Liver (tissue), 9 donors: ENCODE data around the gene BICRA. TPM values are rescaled to one million over a fixed set of nuclear protein-coding genes. Genes with fewer than 3 reads are reported as not detected.
"Not testable (repeated sequence)": the region's sequence is repeated elsewhere in the genome, so short reads cannot be mapped to it uniquely, and the experiment has no call there.

Experiments
- DNase-seq: peaks from one replicate; pipeline ENCODE4 v3.0.0-alpha.2; 2017; ENCODE audit warnings: low spot score
- H3K27ac ChIP-seq, 2 donors: one replicate each; pipeline ENCODE4 v1.7.0; 2013; ENCODE audit warnings: inconsistent platforms in 2 of 2, low read length in 2 of 2, control low read depth in 1 of 2, low read depth in 1 of 2, mild to moderate bottlenecking in 1 of 2
- H3K27me3 ChIP-seq, 4 donors: one replicate each; pipeline versions ENCODE4 v1.6.1 to v1.7.0; 2013; ENCODE audit warnings: low read length in 3 of 4, inconsistent platforms in 1 of 4, mild to moderate bottlenecking in 1 of 4, moderate library complexity in 1 of 4; ENCODE audit not compliant: control insufficient read depth in 4 of 4, insufficient read depth in 4 of 4
- H3K36me3 ChIP-seq, 4 donors: one replicate each; pipeline versions ENCODE4 v1.6.1 to v1.7.0; 2013; ENCODE audit warnings: low read length in 3 of 4, mild to moderate bottlenecking in 3 of 4, low read depth in 1 of 4, moderate library complexity in 1 of 4; ENCODE audit not compliant: control insufficient read depth in 4 of 4, insufficient read depth in 3 of 4
- H3K4me1 ChIP-seq, 4 donors: one replicate each; pipeline versions ENCODE4 v1.6.1 to v1.7.0; 2013; ENCODE audit warnings: low read length in 3 of 4, mild to moderate bottlenecking in 3 of 4, moderate library complexity in 1 of 4; ENCODE audit not compliant: control insufficient read depth in 4 of 4, insufficient read depth in 4 of 4
- H3K4me3 ChIP-seq, 3 donors: one replicate each; pipeline versions ENCODE4 v1.6.1 to v1.7.0; 2013; ENCODE audit warnings: low read length in 3 of 3, control low read depth in 1 of 3, low read depth in 1 of 3, mild to moderate bottlenecking in 1 of 3
- H3K9ac ChIP-seq, 2 donors: one replicate each; pipeline ENCODE4 v1.7.0; 2013; ENCODE audit warnings: low read length in 2 of 2, mild to moderate bottlenecking in 2 of 2, moderate library complexity in 2 of 2, control low read depth in 1 of 2, low read depth in 1 of 2
- H3K9me3 ChIP-seq, 4 donors: one replicate each; pipeline versions ENCODE4 v1.6.1 to v1.7.0; 2013; ENCODE audit warnings: low read length in 3 of 4; ENCODE audit not compliant: control insufficient read depth in 4 of 4
- FOXA1 ChIP-seq: IDR thresholded peaks from 2 replicates; pipeline ENCODE4 v1.6.1; 2016; ENCODE audit warnings: antibody characterized with exemption
- FOXA2 ChIP-seq: IDR thresholded peaks from 2 replicates; pipeline ENCODE4 v1.6.1; 2016; ENCODE audit warnings: antibody characterized with exemption
- GABPA ChIP-seq, 2 donors: IDR thresholded peaks in 1 of 2; conservative IDR thresholded peaks in 1 of 2; 2 replicates each; pipeline ENCODE4 v1.6.1; 2016; ENCODE audit warnings: antibody characterized with exemption in 2 of 2, mild to moderate bottlenecking in 1 of 2, moderate library complexity in 1 of 2
- HNF4A ChIP-seq, 2 donors: conservative IDR thresholded peaks; 2 replicates each; pipeline ENCODE4 v1.6.1; 2016; ENCODE audit warnings: antibody characterized with exemption in 2 of 2, mild to moderate bottlenecking in 2 of 2
- NR2F2 ChIP-seq: IDR thresholded peaks from 2 replicates; pipeline ENCODE4 v1.6.1; 2016; ENCODE audit warnings: antibody characterized with exemption
- RAD21 ChIP-seq, 2 donors: IDR thresholded peaks; 2 replicates each; pipeline ENCODE4 v1.6.1; 2016; ENCODE audit warnings: antibody characterized with exemption in 2 of 2, mild to moderate bottlenecking in 2 of 2
- RXRA ChIP-seq, 2 donors: IDR thresholded peaks; 2 replicates each; pipeline ENCODE4 v1.6.1; 2017 to 2018; ENCODE audit warnings: antibody characterized with exemption in 2 of 2, mild to moderate bottlenecking in 1 of 2
- TAF1 ChIP-seq: conservative IDR thresholded peaks from 2 replicates; pipeline ENCODE4 v1.6.1; 2016; ENCODE audit warnings: antibody characterized with exemption, mild to moderate bottlenecking
- ZBTB33 ChIP-seq: IDR thresholded peaks from 2 replicates; pipeline ENCODE4 v1.6.1; 2016; ENCODE audit warnings: antibody characterized with exemption
- WGBS: extraction: QIAGEN DNeasy Blood & Tissue Kit; methylation state at CpG from one replicate; pipeline ENCODE4 v1.1.7; 2013; 5-methylcytosine and 5-hydroxymethylcytosine counted together
- polyA plus RNA-seq, 2 donors: library from polyadenylated mRNA; stranded (reverse) in 1 of 2; unstranded in 1 of 2; fragments of 200-250 nt in 1 of 2; fragments of >200 nt in 1 of 2; fragmentation: Nextera tagmentation in 1 of 2; extraction: Ambion mirVana in 1 of 2; gene quantifications; one replicate each; pipeline versions ENCODE4 v1.2.1 to v1.2.3, GENCODE V29; 2013 to 2015
- total RNA-seq, 2 donors: library from RNA; depleted of rRNA; stranded (reverse); fragments of >200 nt; gene quantifications; one replicate each; pipeline ENCODE4 v1.2.3, GENCODE V29; 2014
- TF ChIP-seq, protein P1 (sequence below): IDR thresholded peaks from 2 replicates; pipeline ENCODE4 v1.6.1; 2016; ENCODE audit warnings: antibody characterized with exemption
- TF ChIP-seq, protein P2 (sequence below): fragments of 150-350 bp; IDR thresholded peaks from 2 replicates; pipeline ENCODE4 v1.5.1; 2017; ENCODE audit warnings: improper control_type of control experiment, low read depth, low read length; ENCODE audit not compliant: missing input control
- TF ChIP-seq, protein P3 (sequence below): IDR thresholded peaks from 2 replicates; pipeline ENCODE4 v1.6.1; 2016; ENCODE audit warnings: antibody characterized with exemption, mild to moderate bottlenecking
- TF ChIP-seq, protein P4 (sequence below): IDR thresholded peaks from 2 replicates; pipeline ENCODE4 v1.6.1; 2016; ENCODE audit warnings: antibody characterized with exemption
- donor health status: healthy.
- donor health status: healthy.
- donor health status: healthy.
- donor health status: healthy.
- donor health status: healthy.

BICRA gene
- total and polyA plus RNA-seq, 4 donors, result 0.63 to 8.9 (median 3.0) TPM

GRCh38 chr19:47725759-47726401 lies 116.9 kb downstream of the BICRA start:
- Histone ChIP-seq H3K9ac (no peak overlapping the region), H3K27ac (no peak overlapping the region), H3K27me3 (peaks cover 0 to 4% (median 1%) of the 10 kb centered on the region in 4 donors), H3K4me3 (no peak overlapping the region), H3K4me1 (peaks cover 0 to 9% (median 5%) of the 10 kb centered on the region in 4 donors), H3K36me3 (no peaks in the 10 kb centered on the region), H3K9me3 (no peaks in the 10 kb centered on the region)
- no peak for TF ChIP-seq NR2F2
- no peak for TF ChIP-seq TAF1
- TF ChIP-seq RXRA (IDR thresholded peaks at IDR 0.05), result no peak
- TF ChIP-seq, protein P1, sequence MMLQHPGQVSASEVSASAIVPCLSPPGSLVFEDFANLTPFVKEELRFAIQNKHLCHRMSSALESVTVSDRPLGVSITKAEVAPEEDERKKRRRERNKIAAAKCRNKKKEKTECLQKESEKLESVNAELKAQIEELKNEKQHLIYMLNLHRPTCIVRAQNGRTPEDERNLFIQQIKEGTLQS, result no peak
- DNase-seq, result no peak
- WGBS, result 72% methylated on average over 48 of the region's 48 CpGs

DNA sequence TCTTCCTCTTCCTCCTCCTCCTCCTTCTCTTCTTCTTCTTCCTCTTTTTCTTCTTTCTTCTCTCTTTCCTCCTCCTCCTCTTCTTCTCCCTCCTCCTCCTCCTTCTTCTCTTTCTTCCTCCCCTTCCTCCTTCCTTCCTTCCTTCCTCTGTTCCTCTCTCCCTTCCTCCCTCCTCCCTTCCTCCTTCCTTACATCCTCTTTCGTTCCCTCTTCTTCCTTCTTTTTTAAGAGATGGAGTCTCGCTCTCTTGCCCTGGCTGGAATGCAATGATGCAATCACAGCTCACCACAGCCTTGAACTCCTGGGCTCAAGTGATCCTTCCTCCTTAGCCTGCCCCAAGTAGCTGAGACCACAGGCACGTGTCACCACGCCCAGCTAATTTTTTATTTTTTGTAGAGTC lies 117.5 kb downstream of the BICRA start:
- H3K27ac ChIP-seq, result no peak overlapping the region
- WGBS, result 80% methylated on average over 4 of the region's 4 CpGs
- H3K36me3 ChIP-seq, result no peaks in the 10 kb centered on the region
- no peak for DNase-seq
- no peak overlapping the region for H3K4me3 ChIP-seq
- peaks cover 0 to 9% (median 5%) of the 10 kb centered on the region in 4 donors for H3K4me1 ChIP-seq
- H3K9me3 ChIP-seq, result no peaks in the 10 kb centered on the region
- no peak overlapping the region for H3K9ac ChIP-seq
- TF ChIP-seq RXRA (IDR thresholded peaks at IDR 0.05) (no peak), HNF4A (conservative IDR thresholded peaks at IDR 0.05) (no peak), GABPA (IDR thresholded peaks at IDR 0.05 in 1 of 2, conservative IDR thresholded peaks at IDR 0.05 in 1 of 2) (no peak), FOXA1 (no peak), ZBTB33 (no peak), FOXA2 (no peak), TAF1 (no peak), RAD21 (IDR thresholded peaks at IDR 0.05) (no peak)
- TF ChIP-seq, protein P2, sequence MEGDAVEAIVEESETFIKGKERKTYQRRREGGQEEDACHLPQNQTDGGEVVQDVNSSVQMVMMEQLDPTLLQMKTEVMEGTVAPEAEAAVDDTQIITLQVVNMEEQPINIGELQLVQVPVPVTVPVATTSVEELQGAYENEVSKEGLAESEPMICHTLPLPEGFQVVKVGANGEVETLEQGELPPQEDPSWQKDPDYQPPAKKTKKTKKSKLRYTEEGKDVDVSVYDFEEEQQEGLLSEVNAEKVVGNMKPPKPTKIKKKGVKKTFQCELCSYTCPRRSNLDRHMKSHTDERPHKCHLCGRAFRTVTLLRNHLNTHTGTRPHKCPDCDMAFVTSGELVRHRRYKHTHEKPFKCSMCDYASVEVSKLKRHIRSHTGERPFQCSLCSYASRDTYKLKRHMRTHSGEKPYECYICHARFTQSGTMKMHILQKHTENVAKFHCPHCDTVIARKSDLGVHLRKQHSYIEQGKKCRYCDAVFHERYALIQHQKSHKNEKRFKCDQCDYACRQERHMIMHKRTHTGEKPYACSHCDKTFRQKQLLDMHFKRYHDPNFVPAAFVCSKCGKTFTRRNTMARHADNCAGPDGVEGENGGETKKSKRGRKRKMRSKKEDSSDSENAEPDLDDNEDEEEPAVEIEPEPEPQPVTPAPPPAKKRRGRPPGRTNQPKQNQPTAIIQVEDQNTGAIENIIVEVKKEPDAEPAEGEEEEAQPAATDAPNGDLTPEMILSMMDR, result no peak
- TF ChIP-seq, protein P3, sequence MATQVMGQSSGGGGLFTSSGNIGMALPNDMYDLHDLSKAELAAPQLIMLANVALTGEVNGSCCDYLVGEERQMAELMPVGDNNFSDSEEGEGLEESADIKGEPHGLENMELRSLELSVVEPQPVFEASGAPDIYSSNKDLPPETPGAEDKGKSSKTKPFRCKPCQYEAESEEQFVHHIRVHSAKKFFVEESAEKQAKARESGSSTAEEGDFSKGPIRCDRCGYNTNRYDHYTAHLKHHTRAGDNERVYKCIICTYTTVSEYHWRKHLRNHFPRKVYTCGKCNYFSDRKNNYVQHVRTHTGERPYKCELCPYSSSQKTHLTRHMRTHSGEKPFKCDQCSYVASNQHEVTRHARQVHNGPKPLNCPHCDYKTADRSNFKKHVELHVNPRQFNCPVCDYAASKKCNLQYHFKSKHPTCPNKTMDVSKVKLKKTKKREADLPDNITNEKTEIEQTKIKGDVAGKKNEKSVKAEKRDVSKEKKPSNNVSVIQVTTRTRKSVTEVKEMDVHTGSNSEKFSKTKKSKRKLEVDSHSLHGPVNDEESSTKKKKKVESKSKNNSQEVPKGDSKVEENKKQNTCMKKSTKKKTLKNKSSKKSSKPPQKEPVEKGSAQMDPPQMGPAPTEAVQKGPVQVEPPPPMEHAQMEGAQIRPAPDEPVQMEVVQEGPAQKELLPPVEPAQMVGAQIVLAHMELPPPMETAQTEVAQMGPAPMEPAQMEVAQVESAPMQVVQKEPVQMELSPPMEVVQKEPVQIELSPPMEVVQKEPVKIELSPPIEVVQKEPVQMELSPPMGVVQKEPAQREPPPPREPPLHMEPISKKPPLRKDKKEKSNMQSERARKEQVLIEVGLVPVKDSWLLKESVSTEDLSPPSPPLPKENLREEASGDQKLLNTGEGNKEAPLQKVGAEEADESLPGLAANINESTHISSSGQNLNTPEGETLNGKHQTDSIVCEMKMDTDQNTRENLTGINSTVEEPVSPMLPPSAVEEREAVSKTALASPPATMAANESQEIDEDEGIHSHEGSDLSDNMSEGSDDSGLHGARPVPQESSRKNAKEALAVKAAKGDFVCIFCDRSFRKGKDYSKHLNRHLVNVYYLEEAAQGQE, result no peak
- TF ChIP-seq, protein P4, sequence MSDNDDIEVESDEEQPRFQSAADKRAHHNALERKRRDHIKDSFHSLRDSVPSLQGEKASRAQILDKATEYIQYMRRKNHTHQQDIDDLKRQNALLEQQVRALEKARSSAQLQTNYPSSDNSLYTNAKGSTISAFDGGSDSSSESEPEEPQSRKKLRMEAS, result no peak
- TF ChIP-seq, protein P1, result no peak
- H3K27me3 ChIP-seq, result peaks cover 0 to 4% (median 1%) of the 10 kb centered on the region in 4 donors

DNA sequence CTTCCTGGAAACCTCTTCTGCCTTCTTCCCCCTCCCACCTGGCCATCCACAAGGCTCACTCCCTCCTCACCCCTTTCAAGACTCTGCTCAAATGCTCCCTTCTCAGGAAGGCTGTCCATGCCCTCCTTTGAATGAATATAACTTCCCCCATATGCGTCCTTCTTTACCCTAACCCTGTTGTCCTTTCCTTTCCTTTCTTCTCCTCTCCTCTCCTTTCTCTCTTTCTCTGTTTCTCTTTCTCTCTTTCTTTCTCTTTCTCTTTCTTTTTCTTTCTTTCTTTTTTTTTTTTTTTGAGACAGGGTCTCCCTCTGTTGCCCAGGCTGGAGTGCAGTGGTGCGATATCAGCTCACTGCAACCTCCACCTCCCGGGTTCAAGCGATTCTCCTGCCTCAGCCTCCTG lies 119.4 kb downstream of the BICRA start:
- not testable (repeated sequence) for H3K9me3 ChIP-seq, H3K4me3 ChIP-seq, H3K4me1 ChIP-seq, H3K9ac ChIP-seq, DNase-seq, H3K36me3 ChIP-seq, H3K27me3 ChIP-seq, H3K27ac ChIP-seq
- WGBS, result 90% methylated on average over 4 of the region's 4 CpGs
